Hepatocyte (in vitro differentiated cells): Measurements from ENCODE around the gene DHRS7B.

Experiments
- CTCF ChIP-seq: fragments of 200-600 bp; sonication (generic); IDR thresholded peaks from 2 replicates; pipeline ENCODE4 v1.5.1; 2016; ENCODE audit warnings: antibody characterized with exemption, mild to moderate bottlenecking; ENCODE audit not compliant: poor library complexity
- EZH2 ChIP-seq: fragments of 200-600 bp; sonication (generic); IDR thresholded peaks from 2 replicates; pipeline ENCODE4 v1.6.1; 2016; ENCODE audit warnings: antibody characterized with exemption, mild to moderate bottlenecking, borderline replicate concordance
- EZH2phosphoT487 ChIP-seq: fragments of 200-600 bp; sonication (generic); IDR thresholded peaks from one replicate; pipeline ENCODE4 v1.6.1; 2018; ENCODE audit warnings: antibody characterized with exemption, mild to moderate bottlenecking, low read depth, moderate library complexity; ENCODE audit not compliant: unreplicated experiment, severe bottlenecking

DNA sequence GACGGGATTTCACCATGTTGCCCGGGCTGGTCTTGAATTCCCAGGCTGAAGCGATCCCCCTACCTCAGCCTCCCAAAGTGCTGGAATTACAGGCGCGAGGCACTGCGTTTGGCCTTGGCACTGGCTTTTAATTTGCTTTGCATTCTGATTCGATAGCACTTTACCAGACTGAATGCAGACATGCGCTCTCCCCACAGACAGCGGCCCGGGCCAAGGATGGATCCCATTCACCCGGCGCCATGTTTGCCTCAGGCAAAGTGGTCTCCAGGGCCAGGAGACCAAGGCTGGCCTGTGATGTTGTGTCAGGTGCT lies 41.7 kb downstream of the DHRS7B start:
- no peak for TF ChIP-seq CTCF
- no peak for TF ChIP-seq EZH2
- TF ChIP-seq EZH2phosphoT487 = no peak
